GM18507 (cell line): Measurements from ENCODE around the gene DNAJC17.

Experiments used
- DNase-seq: peaks from one replicate; pipeline ENCODE4 v3.0.0; 2011; ENCODE audit warnings: low read depth; ENCODE audit not compliant: insufficient read length; ENCODE audit errors: extremely low spot score
- FAIRE-seq: peaks from 2 replicates; lab custom pipeline; 2011; peaks lifted over from hg19 to GRCh38; lab: Jason Lieb, UNC

DNAJC17 gene, protein sequence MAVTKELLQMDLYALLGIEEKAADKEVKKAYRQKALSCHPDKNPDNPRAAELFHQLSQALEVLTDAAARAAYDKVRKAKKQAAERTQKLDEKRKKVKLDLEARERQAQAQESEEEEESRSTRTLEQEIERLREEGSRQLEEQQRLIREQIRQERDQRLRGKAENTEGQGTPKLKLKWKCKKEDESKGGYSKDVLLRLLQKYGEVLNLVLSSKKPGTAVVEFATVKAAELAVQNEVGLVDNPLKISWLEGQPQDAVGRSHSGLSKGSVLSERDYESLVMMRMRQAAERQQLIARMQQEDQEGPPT

DNA sequence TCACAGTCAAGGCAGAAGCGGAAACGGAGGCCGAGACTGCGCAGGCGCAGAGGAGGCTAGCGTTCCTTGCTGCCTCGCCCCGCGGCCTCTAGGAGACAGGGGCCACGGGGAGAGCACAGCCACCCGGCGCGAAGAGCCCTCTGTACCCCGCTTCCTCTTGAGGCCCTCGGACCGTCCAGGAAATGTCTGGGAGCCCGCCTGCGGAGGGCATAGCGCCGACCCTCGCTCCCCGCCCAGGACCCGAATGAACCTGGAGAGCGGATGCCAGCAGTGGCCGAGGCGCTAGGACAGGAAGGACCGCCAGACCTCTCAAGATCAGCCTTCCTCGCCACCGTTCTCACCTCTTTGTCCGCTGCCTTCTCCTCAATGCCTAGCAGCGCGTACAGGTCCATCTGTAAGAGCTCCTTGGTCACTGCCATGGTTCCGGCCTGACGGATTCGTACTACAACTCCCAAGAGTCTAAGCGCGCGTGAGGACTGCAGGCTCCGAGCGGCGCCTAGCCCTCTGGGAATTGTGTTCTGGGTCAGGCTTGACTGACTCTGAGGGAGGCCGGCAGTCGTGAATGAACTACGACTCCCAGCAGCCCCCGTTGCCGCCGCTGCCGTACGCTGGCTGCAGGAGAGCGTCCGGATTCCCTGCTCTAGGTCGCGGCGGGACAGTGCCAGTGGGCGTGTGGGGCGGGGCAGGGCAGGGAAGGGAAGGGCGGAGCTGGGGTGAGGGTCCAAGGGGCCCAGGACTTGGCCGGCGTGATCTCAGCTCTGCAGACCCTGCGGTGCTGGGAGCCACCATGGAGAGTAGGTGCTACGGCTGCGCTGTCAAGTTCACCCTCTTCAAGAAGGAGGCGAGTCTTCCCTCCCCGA is at the start of gene DNAJC17, which contains the start of gene ZFYVE19:
Gene DNAJC17, minus strand, starts transcription at position 446 of the 860 bp plus-strand sequence. Its CDS starts 27 bp downstream, at position 419.
Gene ZFYVE19, plus strand, starts transcription at position 62 of the 860 bp plus-strand sequence. Its CDS starts 501 bp downstream, at position 563.
- peak; percentile 78 for DNase-seq
- peak; percentile 98 for FAIRE-seq

DNA sequence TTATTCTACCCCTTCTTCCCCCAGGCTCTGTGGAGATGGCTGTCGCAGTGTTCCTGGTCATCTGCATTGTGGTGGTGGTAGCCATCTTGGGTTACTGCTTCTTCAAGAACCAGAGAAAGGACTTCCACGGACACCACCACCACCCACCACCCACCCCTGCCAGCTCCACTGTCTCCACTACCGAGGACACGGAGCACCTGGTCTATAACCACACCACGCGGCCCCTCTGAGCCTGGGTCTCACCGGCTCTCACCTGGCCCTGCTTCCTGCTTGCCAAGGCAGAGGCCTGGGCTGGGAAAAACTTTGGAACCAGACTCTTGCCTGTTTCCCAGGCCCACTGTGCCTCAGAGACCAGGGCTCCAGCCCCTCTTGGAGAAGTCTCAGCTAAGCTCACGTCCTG is 49.5 kb upstream of the DNAJC17 start:
- DNase-seq = no peak
- FAIRE-seq = no peak

DNA sequence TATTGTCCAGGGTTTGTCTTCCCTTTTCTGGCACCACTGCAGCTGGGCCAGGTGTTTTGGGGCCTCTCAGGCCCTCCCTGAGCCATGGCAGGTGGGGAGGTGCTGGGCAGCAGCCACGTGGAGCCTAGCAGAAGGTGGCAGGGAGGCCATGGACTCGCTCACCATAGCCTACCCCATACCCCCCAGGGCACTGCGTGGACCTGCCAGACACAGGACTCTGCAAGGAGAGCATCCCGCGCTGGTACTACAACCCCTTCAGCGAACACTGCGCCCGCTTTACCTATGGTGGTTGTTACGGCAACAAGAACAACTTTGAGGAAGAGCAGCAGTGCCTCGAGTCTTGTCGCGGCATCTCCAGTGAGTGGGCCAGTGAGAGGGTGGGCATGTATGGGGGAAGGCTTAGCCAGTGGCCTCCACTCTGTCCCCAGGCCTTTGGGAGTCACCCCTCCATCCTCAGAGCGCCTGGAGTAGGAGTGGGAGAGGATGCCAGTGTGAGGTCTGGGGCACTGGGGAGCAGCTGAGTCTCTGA is 48.5 kb upstream of the DNAJC17 start:
- FAIRE-seq (no peak), DNase-seq (no peak)

DNA sequence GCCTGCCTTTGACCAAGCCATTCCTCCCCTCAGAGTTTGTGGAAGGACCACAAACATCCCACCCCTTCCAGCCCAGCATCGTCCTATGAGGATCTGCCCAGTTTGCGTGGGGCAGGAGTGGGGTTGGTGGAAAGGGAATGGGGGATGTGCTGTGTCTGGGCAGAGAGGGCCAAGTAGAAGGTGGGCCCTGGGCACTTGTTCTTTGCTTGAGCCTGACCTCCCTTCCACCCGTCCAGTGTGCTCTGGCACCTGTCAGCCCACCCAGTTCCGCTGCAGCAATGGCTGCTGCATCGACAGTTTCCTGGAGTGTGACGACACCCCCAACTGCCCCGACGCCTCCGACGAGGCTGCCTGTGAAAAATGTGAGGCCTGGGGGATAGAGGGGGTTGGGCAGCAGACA is 46.9 kb upstream of the DNAJC17 start:
- FAIRE-seq (no peak), DNase-seq (no peak)

DNA sequence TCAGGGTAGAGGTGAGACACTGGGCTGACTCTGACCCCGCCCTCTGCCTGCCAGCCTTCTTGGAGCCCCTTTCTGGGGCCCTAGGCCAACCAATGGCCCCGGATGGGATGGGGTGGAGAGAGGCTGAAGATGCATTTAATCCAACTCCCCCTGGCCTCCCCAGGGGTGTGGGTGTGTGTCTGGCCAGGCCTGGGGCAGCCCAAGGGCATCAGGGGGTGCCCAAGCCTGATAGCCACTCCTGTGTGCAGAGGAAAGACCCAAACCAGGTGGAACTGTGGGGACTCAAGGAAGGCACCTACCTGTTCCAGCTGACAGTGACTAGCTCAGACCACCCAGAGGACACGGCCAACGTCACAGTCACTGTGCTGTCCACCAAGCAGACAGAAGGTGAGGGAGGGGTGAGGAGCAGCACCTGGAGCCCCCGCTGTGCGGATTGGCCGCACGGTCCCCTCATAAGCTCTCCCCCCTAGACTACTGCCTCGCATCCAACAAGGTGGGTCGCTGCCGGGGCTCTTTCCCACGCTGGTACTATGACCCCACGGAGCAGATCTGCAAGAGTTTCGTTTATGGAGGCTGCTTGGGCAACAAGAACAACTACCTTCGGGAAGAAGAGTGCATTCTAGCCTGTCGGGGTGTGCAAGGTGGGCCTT is 46.1 kb upstream of the DNAJC17 start:
- FAIRE-seq (no peak), DNase-seq (no peak)

DNA sequence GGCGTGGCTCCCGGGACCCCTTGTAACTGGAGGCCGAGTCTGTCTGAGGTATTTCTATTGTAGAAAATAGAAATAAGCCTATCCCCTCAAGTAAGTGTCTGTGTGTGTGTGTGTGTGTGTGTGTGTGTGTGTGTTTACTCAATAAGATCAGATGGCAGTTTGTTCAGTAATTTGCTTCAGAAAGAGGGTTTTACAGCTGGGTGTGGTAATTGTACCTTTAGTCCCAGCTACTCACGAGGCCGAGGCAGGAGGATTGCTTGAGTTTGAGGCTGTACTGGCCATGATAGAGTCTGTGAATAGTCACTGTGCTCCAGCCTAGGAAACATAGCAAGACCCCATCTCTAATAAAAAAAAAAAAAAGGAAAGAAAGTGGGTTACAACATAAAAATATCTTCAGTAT is 45.3 kb upstream of the DNAJC17 start:
- FAIRE-seq = no peak

DNA sequence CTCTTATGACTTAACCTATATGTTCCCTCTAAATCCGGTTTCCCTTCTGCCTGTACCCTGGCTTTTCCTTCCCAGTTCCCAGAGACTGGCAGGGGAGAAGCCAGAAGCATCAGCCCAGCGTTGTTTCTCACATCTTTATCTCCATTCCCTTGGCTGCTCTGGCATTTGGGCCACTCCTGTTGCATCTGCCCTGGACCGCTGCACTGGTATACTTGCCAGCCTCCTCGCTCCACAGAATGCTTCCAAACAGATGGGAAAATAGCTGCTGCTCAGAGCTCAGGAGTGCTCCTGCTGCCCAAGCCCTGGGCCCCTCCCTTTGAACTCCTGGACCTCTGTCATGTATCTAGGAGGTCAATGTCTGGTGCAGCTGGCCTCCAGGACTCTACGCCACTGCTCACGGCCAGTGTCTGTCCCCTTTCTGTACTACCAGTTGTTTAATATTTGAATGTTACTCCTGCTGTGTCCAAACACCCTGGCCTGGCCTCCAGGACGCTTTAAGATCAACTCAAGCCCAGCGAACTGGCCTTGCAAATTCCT is 43.4 kb upstream of the DNAJC17 start:
- DNase-seq = no peak
- no peak for FAIRE-seq

More for the DNA sequence above, 45.3 kb upstream of the DNAJC17 start:
- DNase-seq = no peak

DNA sequence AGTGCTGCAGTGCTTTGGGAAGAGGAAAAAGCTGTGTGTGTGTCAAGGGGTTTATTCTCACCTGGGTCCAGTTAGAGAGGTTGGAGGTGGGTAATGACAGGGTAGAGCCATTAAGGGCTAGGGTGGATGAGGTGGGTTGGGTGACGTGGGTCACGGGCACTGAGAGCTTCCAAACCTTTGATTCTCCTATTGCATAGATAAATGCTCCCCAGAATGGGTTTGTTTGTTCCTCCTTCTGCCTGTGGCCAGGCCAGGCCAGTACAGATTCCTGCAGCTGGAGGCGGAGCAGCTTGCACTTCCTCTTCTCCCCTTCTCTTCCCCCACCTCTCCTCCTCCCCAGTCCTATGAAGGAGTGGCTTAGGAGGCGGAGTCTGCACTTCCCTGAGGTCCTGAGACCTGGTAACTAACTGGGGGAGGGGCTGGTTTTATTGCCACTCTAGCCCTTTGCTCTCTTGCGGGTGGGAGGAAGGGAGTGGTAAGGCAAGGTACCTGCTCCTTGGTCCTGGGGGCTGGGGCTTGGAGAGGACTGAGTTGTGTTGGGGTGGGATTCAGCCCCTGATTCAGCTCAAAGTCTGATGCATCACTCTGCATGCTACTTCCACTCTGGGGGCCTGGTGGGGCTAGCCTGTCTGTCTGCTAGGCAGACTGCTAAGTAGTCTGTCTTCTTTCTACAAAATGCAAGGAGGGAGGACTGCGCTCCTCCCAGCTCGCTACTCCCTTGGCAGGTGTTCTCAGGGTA is 40.1 kb upstream of the DNAJC17 start:
- FAIRE-seq (peak; percentile 77), DNase-seq (peak; percentile 39)

DNA sequence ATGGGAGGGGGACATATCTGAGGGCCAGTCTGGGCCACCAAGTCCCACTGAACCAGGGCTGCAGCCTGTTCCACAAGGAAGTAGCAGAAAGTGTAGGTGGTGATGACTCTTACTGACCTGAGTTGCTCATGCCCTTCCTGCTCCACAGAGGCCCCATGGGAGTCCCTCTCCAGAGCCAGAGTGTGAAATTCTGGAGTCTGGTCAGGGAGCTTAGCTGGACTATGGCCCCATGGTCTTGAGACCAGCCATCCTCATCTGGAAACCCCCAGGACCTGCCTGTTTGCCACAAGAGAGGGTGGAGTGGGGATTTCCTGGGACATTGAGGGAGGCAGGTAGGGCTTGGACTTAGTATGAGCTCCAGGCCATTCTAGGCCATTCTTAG is 39.6 kb upstream of the DNAJC17 start:
- FAIRE-seq = no peak
- no peak for DNase-seq

DNA sequence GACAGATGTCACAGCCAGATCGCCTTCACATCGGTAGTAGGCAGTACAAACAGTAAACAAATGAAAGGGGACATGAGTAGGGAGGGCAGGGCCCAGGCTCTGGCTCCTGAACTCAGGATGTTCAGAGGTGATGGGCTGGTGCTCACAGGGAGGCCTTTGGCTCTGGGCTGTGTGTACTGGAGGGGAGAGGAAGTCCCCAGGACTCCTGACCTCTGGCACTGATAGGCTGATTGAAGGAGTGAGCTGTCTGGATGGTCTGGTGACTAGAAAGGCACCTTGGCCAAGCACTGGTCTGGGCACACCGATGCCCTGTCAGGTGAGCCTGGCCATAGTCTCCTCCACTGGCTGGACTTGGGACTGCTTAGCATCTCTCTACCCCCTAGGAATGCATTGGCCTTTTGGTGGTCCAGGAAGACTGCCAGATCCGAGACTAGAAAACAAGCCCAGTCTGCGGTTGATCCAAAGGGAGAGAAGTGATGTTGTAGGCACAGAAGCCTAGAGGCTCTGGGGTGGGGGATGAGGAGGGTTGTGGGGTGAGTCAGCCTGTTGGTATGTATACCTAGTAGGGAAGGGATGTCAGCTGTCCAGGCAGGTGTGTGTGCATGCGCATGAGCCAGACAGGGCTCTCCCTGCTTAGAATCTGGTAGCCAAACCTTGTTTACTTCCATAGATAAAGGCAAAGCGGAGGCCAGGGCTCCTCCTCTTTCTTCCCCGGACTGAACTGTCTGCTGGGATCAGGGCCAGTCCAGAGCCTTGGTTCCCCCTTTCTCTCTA is 38.4 kb upstream of the DNAJC17 start:
- no peak for FAIRE-seq
- no peak for DNase-seq

DNA sequence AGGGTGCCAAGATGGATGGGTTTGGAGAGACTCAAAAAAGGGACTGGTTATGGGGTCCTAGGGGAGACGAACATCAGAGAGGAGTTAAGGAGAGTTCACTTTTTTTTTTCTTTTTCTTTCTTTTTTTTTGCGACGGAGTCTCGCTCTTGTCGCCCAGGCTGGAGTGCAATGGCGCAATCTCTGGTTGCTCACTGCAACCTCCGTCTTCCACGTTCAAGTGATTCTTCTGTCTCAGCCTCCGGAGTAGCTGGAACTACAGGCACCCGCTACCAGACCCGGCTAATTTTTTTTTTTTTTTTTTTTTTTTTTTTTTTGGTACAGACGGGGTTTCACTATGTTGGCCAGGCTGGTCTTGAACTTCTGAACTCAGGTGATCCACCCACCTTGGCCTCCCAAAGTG is 37.8 kb upstream of the DNAJC17 start:
- DNase-seq (no peak), FAIRE-seq (no peak)

DNA sequence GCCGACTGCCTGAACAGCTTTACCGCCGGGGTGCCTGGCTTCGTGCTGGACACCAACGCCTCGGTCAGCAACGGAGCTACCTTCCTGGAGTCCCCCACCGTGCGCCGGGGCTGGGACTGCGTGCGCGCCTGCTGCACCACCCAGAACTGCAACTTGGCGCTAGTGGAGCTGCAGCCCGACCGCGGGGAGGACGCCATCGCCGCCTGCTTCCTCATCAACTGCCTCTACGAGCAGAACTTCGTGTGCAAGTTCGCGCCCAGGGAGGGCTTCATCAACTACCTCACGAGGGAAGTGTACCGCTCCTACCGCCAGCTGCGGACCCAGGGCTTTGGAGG is 37.4 kb upstream of the DNAJC17 start:
- no peak for DNase-seq
- no peak for FAIRE-seq

DNA sequence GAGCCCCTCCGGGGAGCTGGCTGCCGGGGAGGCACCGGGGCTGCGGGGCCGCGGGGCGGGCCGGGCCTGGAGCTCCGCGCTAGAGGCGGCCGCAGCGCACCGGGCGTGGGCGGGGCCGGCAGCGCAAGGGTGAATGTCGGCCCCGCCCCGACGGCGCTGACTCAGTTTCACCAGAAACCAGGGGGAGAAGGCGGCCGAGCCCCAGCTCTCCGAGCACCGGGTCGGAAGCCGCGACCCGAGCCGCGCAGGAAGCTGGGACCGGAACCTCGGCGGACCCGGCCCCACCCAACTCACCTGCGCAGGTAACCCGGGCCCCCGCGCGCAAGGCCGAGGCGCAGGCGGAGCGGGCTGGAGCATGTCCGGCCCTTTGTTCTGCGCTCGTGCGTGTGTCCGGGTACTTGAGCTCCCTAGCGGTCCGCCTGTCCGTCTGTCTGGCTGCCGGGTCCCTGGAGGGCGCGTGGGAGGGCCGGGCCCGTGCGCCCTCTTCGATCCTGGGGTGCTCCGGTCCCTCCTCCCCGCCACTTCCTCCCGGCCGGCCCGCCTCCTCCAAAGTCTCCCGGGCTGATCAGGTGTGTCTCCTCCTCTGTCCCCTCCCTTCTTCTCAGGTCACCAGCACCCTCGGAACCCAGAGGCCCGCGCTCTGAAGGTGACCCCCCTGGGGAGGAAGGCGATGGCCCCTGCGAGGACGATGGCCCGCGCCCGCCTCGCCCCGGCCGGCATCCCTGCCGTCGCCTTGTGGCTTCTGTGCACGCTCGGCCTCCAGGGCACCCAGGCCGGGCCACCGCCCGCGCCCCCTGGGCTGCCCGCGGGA is 36.8 kb upstream of the DNAJC17 start, which contains the start of gene SPINT1:
Gene SPINT1, plus strand, starts transcription at position 164 of the 811 bp plus-strand sequence. Its CDS starts 507 bp downstream, at position 671.
- DNase-seq = peak; percentile 38

DNA sequence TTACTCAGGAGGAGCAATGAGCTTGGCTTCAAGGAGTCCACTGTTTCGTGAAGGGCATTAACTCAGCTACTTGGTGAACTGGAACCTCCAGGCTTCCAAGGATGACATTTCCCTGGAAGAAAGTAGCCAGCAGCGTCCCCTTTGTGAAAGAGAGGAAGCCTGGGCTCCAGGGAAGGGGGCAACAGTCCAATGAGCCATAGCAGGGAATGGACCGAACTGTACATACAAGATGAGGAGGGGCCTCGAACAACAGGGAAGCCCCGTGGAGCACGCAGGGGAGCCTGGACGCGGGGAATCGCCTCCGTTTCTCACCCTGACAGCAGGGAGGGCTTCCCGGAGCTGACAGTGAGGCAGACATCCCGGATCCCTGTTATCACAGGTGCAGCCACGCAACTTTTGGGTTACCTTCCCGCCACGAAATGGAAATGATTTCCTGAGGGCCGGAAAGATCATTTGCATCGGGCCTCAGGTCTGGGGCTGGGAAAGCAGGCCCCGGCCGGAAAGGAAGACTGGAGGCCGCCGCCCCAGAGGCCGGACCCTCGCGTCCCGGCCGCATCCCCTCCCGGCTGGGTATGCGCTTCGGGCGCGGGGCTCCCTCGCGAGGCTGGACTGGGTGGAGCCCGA is 36.1 kb upstream of the DNAJC17 start:
- DNase-seq (no peak), FAIRE-seq (no peak)

More for the DNA sequence above, 36.8 kb upstream of the DNAJC17 start, which contains the start of gene SPINT1:
- no peak for FAIRE-seq

DNA sequence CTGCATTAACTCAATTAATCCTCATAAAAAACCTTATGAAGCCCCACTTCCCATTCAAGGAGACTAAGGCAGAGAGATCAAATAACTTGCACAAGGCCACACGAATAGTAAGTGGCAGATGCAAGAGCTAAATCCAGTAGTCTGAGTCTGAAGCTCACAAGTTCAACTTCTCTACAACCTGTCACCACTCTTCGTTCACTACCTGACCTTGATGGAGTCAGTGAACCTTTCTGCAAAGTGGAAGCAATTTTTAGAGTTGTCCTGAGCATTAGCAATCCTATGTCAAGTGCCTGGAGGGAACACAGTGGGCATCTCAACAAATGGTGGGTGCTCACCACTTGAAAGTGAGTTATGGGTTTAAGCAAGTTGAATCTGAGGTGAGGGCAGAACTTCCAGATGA is 34.5 kb upstream of the DNAJC17 start:
- DNase-seq (no peak), FAIRE-seq (no peak)

DNA sequence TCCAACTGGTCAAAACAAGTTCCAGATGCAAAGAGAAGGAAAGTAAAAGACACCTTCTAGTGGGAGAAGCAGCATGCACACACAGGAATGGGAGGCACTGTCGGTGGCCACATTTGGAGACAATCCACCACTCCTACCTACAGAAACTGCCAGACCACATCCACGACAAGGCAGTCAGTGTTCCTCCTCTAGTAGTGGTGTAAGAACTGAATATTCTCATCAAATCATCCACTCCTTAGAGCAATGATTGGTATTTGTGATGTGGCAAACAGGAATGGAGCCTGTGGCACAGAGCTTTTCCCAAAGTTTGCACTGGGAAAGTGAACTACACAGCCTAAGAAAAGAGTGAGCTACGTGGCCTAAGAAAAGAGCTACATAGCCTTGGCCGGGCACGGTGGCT is 31.5 kb upstream of the DNAJC17 start:
- no peak for FAIRE-seq

DNA sequence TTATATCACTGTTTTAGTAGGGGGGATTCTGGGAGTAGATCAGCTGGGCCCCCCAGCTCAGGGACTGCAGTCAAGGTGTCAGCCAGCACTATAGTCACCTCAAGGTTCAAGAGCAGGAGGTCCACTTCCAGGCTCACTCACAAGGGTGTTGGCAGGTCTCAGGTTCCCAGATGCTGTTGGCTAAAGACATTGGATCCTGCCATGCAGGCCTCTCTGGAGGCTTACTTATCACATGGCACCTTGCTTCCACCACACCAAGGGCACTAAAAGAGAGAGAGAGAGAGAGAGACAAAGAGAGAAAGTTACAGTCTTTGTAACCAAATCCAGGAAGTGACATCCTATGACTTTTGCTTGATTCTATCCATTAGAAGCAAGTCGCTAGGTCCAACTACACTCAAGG is 28.7 kb upstream of the DNAJC17 start:
- DNase-seq = no peak
- FAIRE-seq = no peak

More for the DNA sequence above, 31.5 kb upstream of the DNAJC17 start:
- no peak for DNase-seq
